HG03097 (cell line): ENCODE results near the gene ZNF407.
A peak's percentile ranks its signal among the peaks of the same experiment; 100 is the strongest.

Experiments
- ATAC-seq: cut with Tn5 transposase; IDR thresholded peaks from one replicate; pipeline ENCODE4 v1.9.1; 2021; ENCODE audit not compliant: unreplicated experiment, low FRiP score

ZNF407 gene

DNA sequence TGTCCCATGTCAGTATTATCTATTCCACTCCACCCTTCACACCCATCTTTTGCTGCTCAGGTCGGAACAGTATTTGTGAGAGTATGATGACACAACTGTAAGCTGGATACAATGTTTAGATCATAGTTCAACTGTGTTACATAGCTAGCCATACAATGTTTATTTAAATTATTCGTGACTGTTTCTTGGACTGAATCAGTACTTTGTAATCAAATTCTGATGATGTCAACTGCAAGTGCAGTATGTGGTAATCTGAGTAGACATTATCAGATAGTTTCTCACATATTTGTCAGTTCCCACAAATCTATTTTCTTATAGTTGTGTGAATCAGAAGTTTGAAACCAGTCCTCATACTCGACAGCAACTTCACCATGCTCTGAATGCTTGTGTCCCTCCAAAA, 177.6 kb downstream of the ZNF407 start:
- no peak for ATAC-seq

- ATAC-seq, result no peak
These were observed 180.6 kb downstream of the ZNF407 start for GRCh38 chr18:74778191-74778847.

GRCh38 chr18:74784752-74785151, 187.1 kb downstream of the ZNF407 start:
- no peak for ATAC-seq

DNA sequence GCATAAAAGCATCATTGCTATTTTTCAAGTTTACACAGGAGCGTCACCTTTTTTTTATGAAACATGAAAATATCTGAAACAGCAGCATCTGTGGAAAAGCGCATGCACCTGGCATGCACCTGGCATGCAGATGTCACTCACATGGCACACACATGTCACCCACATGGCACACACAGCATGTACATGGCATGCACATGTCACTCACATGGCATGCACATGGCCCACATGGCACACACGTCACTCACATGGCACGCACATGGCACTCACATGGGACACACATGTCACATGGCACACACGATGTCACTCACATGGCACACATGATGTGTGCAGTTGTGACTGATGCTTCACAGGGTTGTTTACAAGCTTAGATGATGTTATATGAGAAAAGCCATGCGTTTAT, 188.0 kb downstream of the ZNF407 start:
- no peak for ATAC-seq

- ATAC-seq, result no peak
These were observed 191.0 kb downstream of the ZNF407 start for GRCh38 chr18:74788657-74789056.

GRCh38 chr18:74789078-74789477, 191.4 kb downstream of the ZNF407 start:
- no peak for ATAC-seq

DNA sequence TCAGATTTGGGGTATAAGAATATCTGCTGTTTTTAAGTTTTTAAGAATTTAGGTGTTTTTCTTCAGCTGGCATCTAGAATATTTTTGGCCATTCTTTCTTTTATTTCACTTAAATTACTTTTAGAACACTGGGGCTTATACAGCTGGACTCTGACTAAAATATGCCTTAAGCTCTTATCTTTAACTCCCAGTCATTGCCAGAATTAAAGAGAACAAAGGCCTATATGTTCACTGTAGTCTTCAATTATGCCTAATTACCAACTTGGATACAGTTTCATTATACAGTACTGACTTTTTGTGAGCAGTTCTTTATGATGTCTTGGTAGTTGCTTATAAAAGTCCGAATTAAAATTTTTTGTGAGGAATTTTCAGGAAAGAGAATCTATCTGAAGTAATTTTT, 192.8 kb downstream of the ZNF407 start:
- ATAC-seq, result no peak

DNA sequence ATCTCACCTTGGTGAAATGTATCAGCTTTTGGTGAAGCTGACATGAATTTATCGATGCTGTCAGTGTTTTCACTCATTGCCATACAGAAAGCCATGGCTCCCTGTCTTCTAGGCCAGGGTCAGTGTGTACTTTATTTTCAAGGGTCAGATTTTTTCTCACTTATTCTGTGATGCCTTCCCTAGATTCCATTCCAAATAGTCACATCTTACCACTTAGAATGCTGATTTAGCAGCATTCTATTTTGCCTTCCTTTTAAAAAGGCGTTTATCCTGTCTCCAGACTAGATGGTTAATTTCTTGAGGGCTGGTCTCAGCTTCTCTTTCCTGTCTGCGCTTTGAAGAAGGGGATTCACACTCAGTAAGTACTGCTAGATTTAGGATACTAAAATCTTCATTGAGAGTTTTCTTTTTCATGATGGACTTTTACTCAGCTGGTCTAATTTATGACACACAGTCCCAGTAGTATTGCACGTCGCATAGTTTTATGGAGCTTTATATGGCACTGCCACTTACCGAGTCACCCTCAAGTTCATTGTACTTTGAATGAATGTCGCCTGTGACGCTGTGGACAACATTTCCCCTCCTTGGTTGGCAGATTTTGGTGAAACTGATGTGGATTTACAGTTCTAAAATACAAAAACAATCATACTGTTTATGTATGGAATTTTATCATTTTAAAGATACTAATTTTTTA, 194.0 kb downstream of the ZNF407 start:
- no peak for ATAC-seq

DNA sequence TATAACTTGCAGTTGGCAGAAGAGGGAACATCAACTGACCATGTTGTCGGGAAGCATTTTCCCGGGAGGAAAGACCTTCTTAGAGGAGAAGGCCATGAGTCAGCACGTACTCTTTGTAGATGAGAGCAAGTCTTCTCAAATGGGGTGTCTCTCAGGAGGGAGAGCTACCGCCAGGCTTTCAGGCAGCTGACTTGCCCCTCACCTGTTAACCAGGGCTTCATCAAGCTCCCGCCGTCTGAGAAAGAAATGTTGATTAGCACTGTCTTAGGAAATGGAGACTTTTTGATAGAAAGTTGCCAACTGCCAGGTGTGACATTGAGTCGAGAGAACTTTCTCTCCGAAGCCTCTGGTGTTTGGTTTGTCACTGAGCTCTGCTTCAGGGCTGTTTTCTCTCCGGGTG, 196.1 kb downstream of the ZNF407 start:
- no peak for ATAC-seq

- ATAC-seq, result no peak
These were observed 198.1 kb downstream of the ZNF407 start for GRCh38 chr18:74795751-74796150.

- no peak for ATAC-seq
These were observed 198.5 kb downstream of the ZNF407 start for GRCh38 chr18:74796211-74796610.

GRCh38 chr18:74796841-74797576, 199.3 kb downstream of the ZNF407 start:
- ATAC-seq, result peak; percentile 98

DNA sequence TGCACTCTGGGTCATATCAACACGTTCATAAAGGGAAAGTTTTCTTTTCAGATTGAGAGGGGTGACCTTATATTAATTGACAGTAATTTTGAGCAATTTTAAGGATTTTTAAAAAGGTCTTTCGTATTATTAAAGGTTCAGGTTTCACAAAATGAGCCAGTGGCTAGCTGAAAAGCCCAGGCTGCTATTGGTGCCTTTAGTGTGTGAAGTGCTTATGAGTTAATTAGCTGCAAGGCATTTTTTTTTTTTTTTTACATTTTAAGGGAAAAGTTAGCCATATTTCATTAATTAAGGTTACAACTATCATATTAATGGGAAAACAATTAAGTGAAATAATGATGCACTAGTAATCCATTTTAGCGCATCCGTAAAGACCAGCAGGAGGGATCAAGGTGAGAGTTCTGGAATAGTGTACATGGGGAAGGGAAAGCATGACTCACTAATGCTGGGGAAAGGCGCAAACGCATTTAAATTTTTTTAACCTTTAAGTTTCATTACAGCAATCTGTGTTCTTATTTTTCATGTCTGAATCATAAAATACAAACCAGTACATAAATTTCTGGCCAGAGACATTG, 200.0 kb downstream of the ZNF407 start:
- peak; percentile 15 for ATAC-seq

DNA sequence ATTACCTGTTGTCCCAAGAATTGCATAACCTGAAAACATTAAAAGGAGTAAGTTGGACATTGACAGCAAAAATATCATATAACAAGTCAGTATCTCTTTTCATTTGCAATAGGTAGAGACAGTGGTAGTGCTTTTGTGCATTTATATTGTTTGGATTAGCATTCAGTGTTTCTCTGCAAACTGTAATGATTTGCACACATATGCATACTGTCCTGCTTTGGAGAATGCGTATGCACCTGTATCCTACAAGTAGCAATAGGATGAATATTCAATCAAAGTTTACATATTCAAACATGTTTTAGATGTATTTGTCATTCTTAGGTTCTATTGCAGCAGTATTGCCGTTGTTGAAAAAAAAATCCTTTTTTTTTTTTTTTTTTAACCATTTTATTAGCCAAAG, 201.9 kb downstream of the ZNF407 start:
- no peak for ATAC-seq

GRCh38 chr18:74800098-74800497, 202.4 kb downstream of the ZNF407 start:
- ATAC-seq, result no peak

GRCh38 chr18:74803117-74803516, 205.4 kb downstream of the ZNF407 start:
- ATAC-seq, result no peak

- no peak for ATAC-seq
These were observed 206.1 kb downstream of the ZNF407 start for GRCh38 chr18:74803769-74804168.

- ATAC-seq, result no peak
These were observed 207.0 kb downstream of the ZNF407 start for GRCh38 chr18:74804677-74805076.

DNA sequence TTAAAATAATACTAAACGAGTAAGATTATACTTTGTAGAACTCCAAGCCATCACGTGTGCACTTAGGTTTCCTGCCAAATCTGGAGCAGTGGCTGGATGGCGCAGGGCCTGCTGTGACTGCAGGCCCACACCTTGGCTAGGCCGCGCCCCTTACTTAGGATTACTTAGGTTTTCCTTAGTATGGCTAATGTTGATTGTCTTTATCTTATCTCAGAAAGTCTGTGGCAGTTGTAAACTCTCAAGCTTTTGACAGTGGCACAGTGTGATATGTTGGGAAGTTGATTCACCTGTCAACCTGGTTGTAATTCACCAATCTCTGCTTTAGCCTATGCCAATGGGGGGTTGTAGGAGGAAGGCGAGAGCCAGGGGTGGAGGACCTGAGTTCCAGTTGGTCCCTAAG, 208.4 kb downstream of the ZNF407 start:
- no peak for ATAC-seq

DNA sequence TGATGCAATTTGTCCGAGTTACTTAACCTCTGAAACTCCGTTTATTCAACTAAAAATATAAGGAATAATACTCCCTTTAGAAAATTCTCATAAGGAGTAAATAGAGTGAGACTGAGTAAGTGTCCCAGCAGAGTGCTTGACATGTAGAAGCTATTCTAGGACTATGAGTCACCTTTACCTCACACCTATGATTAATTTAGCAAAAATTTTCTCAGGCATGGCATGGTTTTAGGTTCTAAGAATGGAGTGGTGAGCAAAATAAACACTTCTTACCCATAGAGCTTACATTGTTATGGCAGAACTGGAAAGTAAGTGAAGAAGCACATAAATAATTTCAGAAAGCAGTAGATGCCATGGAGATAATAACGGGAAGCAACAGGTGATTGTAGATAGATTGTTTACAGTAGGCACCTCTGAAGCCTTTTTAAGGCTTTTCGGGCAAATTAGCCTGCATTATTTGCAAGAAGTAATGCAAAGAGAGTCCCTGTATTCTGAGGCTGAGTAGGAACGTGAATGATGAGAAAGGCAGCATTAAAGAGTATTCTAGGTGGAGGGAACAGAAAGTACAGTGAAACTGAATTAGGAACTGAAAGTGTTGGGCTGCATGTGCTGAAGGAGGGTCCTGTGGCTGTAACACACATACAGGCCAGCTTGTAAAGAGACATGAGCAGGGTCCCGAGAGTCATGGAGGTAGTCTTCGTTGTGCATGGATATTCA, 209.2 kb downstream of the ZNF407 start:
- peak; percentile 96 for ATAC-seq

DNA sequence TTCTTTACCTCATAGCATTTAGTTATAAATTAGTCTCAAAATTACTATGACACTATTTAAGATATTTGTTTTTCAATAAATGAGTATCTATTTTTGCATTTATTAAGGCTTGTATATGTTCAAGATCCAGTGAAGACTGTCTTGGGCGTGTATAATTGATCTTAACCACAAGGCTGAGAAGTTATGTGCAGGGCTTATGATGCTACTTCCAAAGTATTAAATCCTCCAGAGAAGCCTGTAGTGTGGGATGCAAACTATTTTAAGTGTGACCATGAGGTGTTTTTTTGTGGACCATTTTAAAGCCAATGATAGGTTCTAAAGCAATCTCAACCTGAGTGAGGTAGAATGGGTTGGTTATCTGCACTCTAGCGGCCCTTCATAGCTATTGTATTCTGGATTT, 219.9 kb downstream of the ZNF407 start:
- ATAC-seq, result no peak
